HG03439 (cell line): ENCODE data around the gene ANKRD13D.
"Not testable (repeated sequence)": the region's sequence is repeated elsewhere in the genome, so short reads cannot be mapped to it uniquely, and the experiment has no call there.

Experiments
- ATAC-seq: cut with Tn5 transposase; IDR thresholded peaks from one replicate; pipeline ENCODE4 v1.9.1; 2021; ENCODE audit warnings: mild to moderate bottlenecking, moderate library complexity; ENCODE audit not compliant: unreplicated experiment

ANKRD13D gene

GRCh38 chr11:67289226-67289650 is at the start of gene ANKRD13D:
Gene ANKRD13D, plus strand, starts transcription at chr11:67289303. Its CDS starts 158 bp downstream, at chr11:67289461.
- ATAC-seq: no peak

GRCh38 chr11:67239783-67240575 is 49.1 kb upstream of the ANKRD13D start:
- peak; percentile 81 for ATAC-seq

- ATAC-seq: no peak
Measured at GRCh38 chr11:67240576-67241389, 48.3 kb upstream of the ANKRD13D start.

- ATAC-seq: no peak
Measured at GRCh38 chr11:67242548-67242947, 46.6 kb upstream of the ANKRD13D start.

GRCh38 chr11:67243051-67243450 is 46.1 kb upstream of the ANKRD13D start:
- no peak for ATAC-seq

GRCh38 chr11:67245046-67245445 is 44.1 kb upstream of the ANKRD13D start:
- ATAC-seq: no peak

GRCh38 chr11:67247946-67248550 is 41.1 kb upstream of the ANKRD13D start:
- no peak for ATAC-seq

GRCh38 chr11:67248653-67249052 is 40.5 kb upstream of the ANKRD13D start:
- ATAC-seq: no peak

GRCh38 chr11:67250059-67251043 is 38.8 kb upstream of the ANKRD13D start:
- no peak for ATAC-seq

- no peak for ATAC-seq
Measured at GRCh38 chr11:67251841-67252240, 37.3 kb upstream of the ANKRD13D start.

GRCh38 chr11:67252831-67253239 is 36.3 kb upstream of the ANKRD13D start:
- ATAC-seq: no peak

- ATAC-seq: no peak
Measured at GRCh38 chr11:67253872-67254624, 35.1 kb upstream of the ANKRD13D start.

GRCh38 chr11:67254798-67255197 is 34.3 kb upstream of the ANKRD13D start:
- no peak for ATAC-seq

GRCh38 chr11:67255353-67255752 is 33.8 kb upstream of the ANKRD13D start:
- no peak for ATAC-seq

GRCh38 chr11:67255864-67256263 is 33.2 kb upstream of the ANKRD13D start:
- no peak for ATAC-seq

GRCh38 chr11:67256477-67257135 is 32.5 kb upstream of the ANKRD13D start:
- ATAC-seq: no peak

GRCh38 chr11:67260406-67260805 is 28.7 kb upstream of the ANKRD13D start:
- no peak for ATAC-seq

GRCh38 chr11:67260885-67261639 is 28.0 kb upstream of the ANKRD13D start:
- not testable (repeated sequence) for ATAC-seq

GRCh38 chr11:67261640-67261945 is 27.5 kb upstream of the ANKRD13D start:
- no peak for ATAC-seq
